Middle frontal gyrus (tissue), 1 donor: ENCODE measurements around the gene TSFM.

Experiments
- DNase-seq: peaks from one replicate; pipeline ENCODE4 v3.0.0-alpha.2; 2015; ENCODE audit warnings: low spot score; ENCODE audit errors: extremely low spot score

The TSFM gene

DNA sequence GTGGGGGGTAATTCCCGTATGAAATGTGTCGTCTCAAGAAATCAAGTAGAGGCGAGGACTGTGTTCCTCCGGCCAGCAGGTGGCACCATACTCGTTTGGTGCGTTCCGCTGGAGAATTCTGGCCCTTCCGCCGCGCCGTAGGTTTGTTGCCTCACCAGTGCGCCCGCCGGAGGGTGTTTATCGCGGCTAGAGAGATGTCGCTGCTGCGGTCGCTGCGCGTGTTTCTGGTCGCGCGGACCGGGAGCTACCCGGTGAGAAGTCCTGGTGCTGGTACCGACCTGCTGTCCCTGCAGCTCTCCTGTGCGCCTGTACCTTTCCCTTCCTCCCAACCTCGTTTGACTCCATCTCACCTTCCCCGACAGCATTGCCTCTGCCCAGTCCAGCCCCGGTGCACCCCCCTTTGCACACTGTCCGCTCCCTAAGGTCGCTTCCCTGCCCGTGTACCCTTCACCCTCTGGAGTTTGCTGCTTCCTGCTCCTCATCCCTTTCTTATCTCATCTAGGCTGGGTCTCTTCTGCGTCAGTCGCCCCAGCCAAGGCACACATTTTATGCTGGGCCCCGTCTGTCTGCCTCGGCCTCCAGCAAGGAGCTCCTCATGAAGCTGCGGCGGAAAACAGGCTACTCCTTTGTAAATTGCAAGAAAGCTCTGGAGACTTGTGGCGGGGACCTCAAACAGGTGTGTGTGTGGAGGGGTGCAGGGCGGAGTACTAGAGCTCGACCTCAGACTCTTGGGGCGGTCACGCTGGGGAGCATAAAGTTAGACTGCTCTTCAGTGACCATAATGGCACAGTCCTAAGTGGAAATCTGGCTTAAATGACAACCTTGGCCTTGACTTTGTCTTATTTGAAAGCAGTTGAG is at the start of gene TSFM:
TSFM (plus strand) TSS at position 180 of the 858 bp plus-strand sequence; CDS start at position 195, 15 bp downstream.
- peak; percentile 91 for DNase-seq

DNA sequence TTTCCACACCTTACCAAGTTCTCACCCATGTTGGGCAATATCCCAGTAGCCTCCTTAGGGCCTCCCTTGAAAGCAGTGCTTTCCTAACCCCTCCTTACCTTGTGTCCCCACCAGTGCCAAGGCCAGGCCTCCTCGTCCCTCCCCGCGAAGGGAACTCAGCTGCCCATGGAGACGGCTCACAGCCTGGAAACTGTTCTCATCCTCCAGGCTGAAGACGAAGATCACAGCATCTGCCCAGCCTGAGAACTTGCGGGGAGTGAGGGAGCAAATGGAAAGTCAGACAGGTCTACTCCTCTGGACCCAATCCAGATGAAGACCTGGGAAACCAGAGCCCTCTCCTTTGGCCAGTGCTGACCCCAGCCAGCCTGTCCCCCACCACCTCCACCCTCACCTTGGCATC is 48.7 kb upstream of the TSFM start:
- no peak for DNase-seq

DNA sequence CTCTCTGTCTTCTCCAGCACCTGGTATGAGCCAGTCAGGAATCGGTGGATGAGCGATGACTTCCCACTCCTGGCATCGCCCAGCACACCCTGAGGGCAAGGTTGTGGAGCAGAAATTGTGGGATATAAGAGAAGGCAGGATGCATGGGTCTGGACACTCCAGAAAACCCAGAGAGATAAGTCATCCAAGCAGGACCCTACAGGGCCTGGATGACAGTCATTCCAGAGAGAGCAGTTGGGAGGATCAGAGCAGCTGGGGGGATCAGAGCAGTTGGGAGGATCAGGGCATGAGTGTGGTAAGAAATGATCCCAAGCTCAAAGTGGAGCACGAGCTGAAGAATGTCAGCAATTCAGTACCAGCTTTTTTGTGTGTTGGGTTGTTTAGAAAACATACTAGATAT is 48.0 kb upstream of the TSFM start:
- no peak for DNase-seq

DNA sequence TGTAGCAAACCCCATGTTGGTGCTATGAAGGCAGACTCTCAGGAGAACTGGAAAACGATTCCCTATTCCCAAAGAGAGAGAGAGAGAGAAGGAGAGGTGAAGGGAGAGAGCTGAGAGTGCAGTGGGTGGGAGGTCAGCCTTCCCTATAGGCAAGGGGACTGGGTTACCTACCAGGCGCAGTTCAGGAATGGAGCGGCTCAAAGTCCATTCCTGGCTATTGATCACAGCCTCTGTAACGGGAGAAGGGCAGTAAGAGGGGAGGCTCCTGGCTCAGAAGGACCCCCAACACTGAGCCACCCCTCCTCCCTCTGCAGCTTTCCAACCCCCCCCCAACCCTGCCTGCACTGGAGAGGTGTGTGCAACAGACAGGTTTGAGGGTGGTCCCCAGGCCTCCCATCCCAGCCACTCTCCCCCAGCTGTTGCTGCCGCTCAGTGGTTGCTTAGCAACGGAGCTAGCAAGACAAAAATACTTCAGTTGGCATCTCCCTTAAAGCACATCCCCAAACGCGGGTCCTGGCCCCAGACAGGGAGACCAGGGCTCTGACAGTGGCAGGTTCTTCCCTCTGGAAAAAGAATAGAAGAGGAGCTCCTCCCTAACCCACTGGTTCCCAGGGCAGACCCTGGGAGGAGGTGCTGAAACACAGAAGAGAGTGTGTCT is 47.3 kb upstream of the TSFM start:
- no peak for DNase-seq

DNA sequence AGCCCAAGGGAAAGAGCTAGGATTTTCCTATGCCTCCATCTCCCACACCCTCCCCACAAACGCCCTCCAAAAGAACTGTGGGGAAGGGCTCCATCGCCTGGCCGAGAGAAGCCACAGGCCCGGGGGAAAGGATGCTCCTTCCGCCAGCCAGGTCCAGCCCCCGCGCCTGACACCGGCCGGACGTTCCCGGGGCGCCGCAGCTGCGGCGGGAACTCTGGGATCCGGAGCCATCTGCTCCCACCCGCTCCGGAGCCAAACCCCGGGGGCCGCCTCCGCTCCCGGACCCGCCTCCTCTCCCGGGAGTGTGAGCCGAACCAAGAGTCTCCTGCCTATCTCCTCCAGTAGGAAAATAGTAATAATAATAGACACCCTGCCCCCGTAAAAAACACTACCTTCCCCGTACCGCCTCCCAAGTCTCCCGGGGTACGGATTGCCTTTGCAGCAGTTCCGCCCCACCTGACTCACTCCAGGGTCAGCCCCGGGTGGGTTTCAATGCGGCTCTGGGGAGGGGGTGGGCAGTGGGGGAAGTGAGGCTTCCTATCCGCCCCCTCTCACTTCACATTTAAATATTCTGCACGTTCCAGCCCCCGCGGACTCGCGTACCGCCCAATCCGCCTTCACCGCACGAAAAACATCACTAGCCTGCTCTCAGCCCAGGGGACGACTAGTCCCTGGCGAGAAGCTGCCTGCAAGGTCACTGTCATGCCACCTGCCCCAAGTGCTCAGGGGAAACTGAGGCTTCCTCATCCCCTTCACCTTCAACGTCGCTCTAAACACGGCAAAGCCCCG is 46.4 kb upstream of the TSFM start:
- DNase-seq = no peak

DNA sequence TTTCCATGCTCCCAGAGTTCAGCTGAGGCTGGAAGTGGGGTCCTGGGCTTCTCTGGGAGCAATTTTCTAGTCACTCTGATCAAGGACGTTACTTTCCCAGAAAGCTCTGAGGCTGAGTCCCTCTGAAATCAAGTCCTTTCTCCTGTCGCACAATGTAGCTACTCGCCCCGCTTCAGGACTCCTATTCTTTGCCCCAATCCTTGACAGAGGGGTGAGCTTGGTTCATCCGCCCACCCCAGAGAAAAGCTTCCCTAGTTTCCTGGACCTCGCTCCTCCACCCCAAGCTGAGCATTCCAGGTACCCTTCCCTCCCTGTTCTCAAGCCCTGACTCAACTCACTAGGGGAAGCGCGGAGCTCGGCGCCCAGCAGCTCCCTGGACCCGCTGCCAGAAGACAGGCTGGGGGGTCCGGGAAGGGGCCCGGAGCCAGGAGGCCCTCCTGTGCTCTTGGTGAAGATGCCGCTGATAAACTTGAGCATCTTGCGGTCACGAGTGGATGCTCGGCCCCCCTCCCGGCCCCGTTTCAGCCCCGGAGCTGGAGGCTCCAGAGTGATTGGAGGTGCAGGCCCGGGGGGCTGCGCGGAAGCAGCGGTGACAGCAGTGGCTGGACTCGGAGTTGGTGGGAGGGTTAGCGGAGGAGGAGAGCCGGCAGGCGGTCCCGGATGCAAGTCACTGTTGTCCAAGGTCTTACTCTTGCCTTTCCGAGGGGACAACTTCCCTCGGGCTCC is 45.7 kb upstream of the TSFM start:
- no peak for DNase-seq

DNA sequence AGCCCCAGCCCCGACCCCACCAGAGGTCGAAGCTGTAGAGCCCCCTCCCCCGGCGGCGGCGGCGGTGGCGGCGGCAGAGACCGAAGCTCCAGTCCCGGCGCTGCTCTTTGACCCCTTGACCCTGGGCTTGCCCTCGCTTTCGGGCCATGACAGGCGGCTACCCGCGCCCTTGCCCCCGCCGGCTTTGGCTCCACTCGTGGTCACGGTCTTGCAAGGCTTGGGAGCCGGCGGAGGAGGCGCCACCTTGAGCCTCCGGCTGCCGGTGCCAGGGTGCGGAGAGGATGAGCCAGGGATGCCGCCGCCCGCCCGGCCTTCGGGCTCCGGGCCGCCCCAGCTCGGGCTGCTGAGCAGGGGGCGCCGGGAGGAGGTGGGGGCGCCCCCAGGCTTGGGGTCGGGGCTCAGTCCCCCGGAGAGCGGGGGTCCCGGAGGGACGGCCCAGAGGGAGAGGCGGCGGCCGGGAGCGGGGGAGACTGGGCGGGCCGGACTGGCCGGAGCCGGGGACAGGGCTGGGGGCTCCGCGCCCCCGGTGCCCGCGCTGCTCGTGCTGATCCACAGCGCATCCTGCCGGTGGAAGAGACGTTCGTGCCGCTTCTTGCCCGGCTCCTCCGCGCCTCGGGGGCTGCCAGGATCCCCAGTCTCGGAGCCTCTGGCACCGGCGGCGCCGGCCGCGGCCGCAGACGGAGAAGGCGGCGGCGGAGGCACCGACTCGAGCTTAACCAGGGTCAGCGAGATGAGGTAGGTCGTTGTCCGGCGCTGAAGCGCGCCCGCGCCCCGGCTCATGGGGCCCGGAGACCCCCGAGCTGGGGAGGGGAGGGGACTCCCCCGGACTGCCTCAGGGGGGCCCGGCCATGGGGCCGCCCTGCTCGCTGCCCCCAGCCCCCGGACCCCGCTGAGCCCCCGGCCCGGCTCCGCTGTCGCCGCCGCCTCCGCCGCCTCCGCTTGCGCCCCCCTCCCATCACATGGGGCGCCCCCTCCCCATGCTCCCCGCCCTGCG is 44.8 kb upstream of the TSFM start:
- DNase-seq = no peak

DNA sequence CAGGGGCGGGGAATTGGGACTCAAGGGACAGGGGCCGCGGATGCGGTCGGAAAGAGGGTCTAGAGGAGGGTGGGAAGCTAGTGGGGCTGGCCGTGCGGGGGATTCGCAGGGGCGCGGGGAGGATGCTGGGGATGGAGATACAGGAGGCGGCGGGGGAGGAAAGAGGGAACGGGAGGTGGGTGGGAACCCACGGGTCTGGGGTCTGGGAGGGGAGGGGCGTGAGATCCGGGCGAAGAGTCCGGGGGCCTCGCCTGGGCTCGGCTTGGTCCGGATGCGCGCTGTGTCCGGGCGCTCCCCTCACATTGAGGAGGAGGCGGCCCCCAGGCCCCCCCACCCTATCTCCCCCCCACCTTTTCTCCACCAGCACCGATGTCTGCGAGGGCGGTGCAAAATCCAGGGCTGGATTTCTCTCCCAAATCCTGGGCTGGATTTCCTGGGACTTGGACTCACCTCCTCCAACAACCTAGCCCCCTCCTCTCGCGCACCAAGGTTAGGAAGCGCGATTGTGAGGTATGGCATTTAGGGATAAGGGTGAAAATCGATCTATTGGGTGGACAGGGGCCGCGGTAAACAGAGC is 43.8 kb upstream of the TSFM start, which contains the start of gene AGAP2:
AGAP2 (minus strand) TSS at position 82 of the 577 bp plus-strand sequence. CDS start 496 bp downstream, outside the sequence.
- peak; percentile 48 for DNase-seq

DNA sequence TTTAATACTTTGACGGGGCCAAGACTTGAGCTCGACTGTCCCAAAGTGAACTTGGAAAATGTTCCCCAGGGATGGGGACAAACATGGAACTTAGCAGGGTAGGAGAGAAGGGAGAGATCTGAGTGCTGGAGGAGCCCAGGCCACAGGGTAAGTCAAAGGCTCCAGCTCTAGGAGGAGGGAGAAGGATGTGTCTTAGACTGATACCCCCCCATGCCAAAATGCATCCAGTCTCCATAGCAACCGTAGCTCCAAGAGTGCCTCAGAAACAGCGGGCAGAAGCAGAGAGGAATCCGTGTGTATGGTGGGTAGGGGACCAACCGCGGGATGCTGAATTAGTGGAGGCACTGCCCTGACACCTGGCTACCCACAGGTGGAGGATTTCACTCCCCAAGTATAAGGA is 43.2 kb upstream of the TSFM start:
- DNase-seq = no peak

DNA sequence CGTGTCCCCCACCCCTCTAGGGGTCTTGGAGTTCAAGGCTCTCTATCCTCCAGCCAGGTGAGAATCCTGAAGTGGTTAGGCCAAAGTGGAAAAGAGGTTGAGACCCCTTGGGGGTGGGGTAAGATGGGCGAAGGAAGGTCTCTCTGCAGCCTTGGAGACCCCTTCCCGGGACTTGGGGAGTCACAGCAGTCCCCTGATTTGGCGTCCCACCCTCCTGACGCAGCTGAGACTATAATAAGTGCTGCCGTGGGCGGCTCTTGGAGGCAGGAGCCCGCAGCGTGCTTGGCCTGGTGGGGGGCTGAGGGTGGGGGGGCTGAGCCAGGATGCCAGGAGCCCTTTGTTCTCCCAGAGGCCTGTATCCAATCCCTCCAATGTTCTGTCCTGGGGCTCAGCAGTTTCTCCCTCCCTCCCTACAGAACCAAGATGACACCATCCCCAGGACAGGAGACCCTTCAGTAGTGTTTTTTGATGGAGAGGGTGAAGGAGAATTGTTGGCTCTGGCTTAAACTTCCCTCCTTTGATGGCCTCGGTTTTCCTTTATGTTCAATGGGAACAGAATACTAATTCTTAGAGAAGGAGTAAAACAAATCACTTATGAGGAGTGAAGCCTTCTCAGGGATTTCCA is 42.6 kb upstream of the TSFM start:
- no peak for DNase-seq

DNA sequence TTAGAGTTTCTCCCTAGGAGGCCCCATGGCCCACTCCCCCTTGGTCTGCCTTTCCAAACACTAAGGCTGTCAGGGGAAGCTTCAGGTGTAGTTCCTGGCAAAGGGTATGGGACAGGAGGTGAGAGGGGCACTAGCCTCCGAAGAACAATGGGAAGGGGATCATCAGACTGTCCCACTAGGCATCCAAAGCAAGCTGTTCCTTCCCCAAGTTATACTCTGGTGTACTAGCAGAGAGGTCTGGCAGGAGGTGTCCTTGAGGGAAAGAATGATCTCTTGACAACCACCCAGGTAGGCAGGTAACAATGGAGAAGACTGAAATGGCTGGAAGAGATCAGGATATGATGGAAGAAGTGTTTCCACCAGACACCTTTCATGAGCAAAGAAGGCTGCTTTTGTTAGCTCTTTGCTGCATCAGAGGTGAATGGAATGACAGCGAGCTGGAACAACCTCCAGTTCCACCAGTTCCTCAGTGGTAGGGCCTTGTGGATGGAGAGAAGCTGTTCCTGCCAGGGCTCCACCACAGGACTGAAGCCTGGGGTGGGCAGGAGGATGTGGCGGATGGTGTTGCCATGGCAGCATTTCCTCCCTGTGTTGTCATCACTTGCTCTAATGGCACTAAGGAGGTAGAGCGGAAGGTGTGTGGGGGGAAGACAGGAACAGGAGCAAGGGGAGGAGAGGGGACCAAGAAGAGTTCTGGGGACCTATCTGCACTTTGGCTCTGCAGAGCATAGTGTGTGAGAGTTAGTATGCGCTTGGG is 41.8 kb upstream of the TSFM start:
- DNase-seq = no peak

DNA sequence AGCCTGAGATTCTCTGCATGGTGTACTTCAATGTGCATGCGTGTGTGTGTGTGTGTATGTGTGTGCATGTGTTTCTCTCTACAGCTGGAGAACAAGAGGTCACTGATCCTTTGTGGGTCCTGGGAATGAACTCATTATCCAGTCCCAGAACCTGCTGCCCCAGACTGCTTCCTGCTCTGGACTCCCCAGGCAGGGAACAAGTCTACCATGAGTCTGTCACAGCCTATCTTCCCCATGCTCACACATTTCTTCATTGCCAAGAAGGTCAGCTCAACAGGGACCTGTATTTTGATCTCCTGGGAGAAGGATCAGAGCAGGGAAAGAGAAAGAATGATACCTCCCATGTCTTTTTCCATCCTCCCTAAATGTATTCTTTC is 41.2 kb upstream of the TSFM start:
- no peak for DNase-seq

DNA sequence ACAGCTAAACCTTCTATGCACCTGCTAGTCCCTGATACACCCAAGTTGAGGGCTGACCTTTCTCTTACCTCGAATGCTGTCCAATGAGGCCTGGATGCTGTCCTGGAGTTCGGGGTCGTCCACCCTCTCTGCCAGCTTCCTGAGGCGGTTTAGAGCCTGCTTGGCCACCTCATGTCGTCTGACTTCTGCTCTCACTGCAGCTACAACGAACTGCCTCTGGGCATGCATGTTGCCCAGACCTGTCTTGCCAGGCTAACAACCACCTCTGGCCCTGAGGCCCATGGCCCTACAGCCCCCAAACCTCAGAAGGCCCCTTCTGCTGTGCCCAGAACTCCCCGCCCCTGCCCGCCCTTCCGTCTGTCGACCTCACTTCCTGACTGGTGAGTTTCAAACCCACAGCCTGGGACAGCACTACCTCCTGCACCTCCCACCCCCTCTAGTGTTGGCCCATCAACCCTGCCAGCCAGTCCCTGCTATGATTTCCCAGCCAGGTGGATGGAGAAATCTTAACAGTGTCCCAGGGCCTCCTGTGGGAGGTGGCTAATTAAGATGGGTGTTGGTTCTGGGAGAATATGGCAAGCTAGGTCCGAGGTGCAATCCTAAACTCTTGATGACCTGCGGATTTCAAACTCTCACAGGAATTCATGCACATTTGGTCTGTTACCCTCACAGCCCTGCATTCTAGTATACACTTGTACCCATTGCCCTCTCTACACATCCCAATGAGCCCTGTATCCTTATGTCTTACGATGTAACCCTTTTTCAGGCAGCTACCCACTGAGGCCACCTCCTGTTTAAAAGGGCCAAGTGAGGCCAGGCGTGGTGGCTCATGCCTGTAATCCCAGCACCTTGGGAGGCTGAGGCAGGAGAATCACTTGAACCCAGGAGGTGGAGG is 40.5 kb upstream of the TSFM start:
- no peak for DNase-seq

DNA sequence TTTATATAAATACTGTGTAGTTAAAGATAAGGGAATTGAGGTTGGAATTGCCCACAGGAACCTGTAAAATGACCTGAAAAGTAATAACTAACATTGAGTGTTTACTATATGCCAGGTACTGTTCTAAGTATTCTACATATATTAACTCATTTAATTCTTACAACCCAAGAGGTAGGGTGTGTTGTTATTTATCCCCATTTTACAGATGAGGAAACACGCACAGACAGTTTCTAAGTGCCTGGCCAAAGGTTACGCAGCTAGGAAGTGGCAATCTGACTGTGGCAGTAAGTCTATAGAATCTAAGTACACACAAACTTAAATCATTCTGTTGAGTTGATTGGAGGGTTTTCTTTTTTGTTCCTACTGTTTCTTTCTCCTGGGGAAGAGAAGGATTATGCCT is 38.8 kb upstream of the TSFM start:
- no peak for DNase-seq

DNA sequence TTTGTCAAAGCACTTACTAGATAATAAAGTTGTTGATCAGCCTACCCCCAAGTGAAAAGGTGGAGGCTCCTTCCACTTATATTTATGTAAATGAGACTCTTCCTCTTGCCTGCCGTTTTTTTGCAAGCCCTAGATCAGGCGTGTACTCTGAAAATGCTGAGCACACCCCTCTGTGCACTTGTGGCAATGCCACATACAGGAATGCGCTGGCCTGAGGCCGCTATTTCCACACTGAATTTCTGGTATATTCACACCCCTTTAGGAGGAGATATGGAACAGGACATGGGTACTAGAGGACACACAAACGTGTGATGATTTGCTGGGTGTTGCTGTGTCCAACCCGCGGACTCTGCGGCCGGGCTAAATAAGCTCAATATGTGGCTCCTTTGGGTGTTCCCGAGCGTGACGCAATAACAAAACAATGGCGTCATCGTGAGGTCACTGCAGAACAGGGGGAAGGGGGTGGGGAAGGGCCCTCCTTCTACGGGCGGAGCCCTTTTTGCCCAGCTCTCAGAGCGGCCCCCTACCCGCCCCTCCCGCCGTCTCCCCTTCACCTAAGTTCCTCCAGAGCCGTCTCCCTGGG is 38.3 kb upstream of the TSFM start:
- no peak for DNase-seq

DNA sequence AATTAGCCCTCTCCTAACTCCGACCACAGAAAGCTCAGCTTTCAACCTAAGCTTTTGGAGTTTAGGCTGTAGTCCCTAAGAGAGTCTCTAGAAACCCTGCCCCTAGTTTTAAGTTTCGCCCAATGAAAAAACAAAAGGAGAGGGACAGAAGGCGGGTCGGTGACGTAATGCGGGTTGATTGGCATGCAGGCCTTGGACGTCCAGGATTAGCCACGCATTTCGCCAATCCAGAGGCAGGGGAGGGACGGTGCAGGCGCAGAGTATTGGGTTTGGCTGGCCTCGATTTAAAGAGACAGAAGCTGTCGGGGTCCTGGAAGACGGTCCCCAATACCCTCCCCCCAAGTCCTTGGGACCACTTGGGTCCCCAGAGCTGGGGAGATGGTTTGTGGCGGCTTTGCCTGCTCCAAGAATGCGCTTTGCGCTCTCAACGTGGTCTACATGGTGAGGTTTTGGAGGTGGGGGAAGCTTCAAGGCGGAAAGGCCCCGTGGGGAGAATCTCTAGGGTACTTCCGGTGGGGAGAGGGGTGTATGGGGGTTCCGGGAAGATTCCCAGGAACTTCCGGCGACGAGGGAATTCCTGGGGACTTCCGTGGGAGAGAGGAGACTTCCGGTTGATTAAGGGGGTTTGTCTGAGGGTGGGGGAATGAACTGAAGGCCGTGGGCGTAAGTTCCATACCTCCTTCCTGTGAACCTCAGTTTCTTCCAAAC is 37.7 kb upstream of the TSFM start, which contains the start of gene TSPAN31:
TSPAN31 (plus strand) TSS at position 263 of the 708 bp plus-strand sequence; CDS start at position 379, 116 bp downstream.
- peak; percentile 97 for DNase-seq
